HG02885 (cell line): Measurements from ENCODE around the gene EGFLAM.
A peak's percentile ranks its signal among the peaks of the same experiment; 100 is the strongest.

Source experiments
- ATAC-seq: cut with Tn5 transposase; IDR thresholded peaks from one replicate; pipeline ENCODE4 v1.9.1; 2021; ENCODE audit warnings: mild to moderate bottlenecking; ENCODE audit not compliant: unreplicated experiment, poor library complexity

The EGFLAM gene

GRCh38 chr5:38441453-38442246 is 183.3 kb downstream of the EGFLAM start:
- ATAC-seq: peak; percentile 99

- no peak for ATAC-seq
Measured at GRCh38 chr5:38442247-38442573, 183.9 kb downstream of the EGFLAM start.

GRCh38 chr5:38443390-38443789 is 185.0 kb downstream of the EGFLAM start:
- ATAC-seq: no peak

- no peak for ATAC-seq
Measured at GRCh38 chr5:38445374-38446028, 187.1 kb downstream of the EGFLAM start.

- no peak for ATAC-seq
Measured at GRCh38 chr5:38446029-38446522, 187.7 kb downstream of the EGFLAM start.

GRCh38 chr5:38447056-38447455 is 188.7 kb downstream of the EGFLAM start:
- no peak for ATAC-seq

- no peak for ATAC-seq
Measured at GRCh38 chr5:38447786-38448185, 189.4 kb downstream of the EGFLAM start.

GRCh38 chr5:38448568-38449350 is 190.4 kb downstream of the EGFLAM start:
- no peak for ATAC-seq

GRCh38 chr5:38450627-38451026 is 192.3 kb downstream of the EGFLAM start:
- ATAC-seq: no peak

GRCh38 chr5:38451074-38451725 is 192.8 kb downstream of the EGFLAM start:
- ATAC-seq: no peak

GRCh38 chr5:38452201-38452600 is 193.8 kb downstream of the EGFLAM start:
- no peak for ATAC-seq

GRCh38 chr5:38453506-38453905 is 195.1 kb downstream of the EGFLAM start:
- peak; percentile 99 for ATAC-seq

GRCh38 chr5:38453921-38454320 is 195.6 kb downstream of the EGFLAM start:
- ATAC-seq: peak; percentile 6

- ATAC-seq: no peak
Measured at GRCh38 chr5:38455796-38456330, 197.5 kb downstream of the EGFLAM start.

GRCh38 chr5:38456657-38457399 is 198.5 kb downstream of the EGFLAM start:
- ATAC-seq: no peak

- no peak for ATAC-seq
Measured at GRCh38 chr5:38458174-38458573, 199.8 kb downstream of the EGFLAM start.

- ATAC-seq: no peak
Measured at GRCh38 chr5:38462976-38463633, 204.7 kb downstream of the EGFLAM start.

- no peak for ATAC-seq
Measured at GRCh38 chr5:38463634-38464521, 205.5 kb downstream of the EGFLAM start.
